HEK293T (cell line): Measurements from ENCODE around the gene BMPR1B.

Experiments
- ARNT ChIP-seq: fragments of 450-650 bp; IDR thresholded peaks from 2 replicates; pipeline ENCODE4 v1.6.1; 2017; ENCODE audit warnings: mild to moderate bottlenecking
- BHLHE40 ChIP-seq: fragments of 450-650 bp; IDR thresholded peaks from 2 replicates; pipeline ENCODE4 v1.6.1; 2016; ENCODE audit warnings: mild to moderate bottlenecking, moderate library complexity, borderline replicate concordance
- CTBP1 ChIP-seq: fragments of 450-650 bp; IDR thresholded peaks from 2 replicates; pipeline ENCODE4 v1.6.1; 2016; ENCODE audit warnings: borderline replicate concordance
- ELF4 ChIP-seq: fragments of 450-650 bp; IDR thresholded peaks from 2 replicates; pipeline ENCODE4 v1.6.1; 2017; ENCODE audit warnings: antibody characterized with exemption
- FOXK2 ChIP-seq: fragments of 450-650 bp; IDR thresholded peaks from 2 replicates; pipeline ENCODE4 v1.6.1; 2016; ENCODE audit warnings: mild to moderate bottlenecking
- NFRKB ChIP-seq: fragments of 450-650 bp; IDR thresholded peaks from 2 replicates; pipeline ENCODE4 v1.6.1; 2016; ENCODE audit warnings: mild to moderate bottlenecking, moderate library complexity
- SP1 ChIP-seq: fragments of 450-650 bp; IDR thresholded peaks from 2 replicates; pipeline ENCODE4 v1.6.1; 2017
- TARDBP ChIP-seq: fragments of 450-650 bp; IDR thresholded peaks from 2 replicates; pipeline ENCODE4 v1.6.1; 2016
- ZNF384 ChIP-seq: fragments of 450-650 bp; IDR thresholded peaks from 2 replicates; pipeline ENCODE4 v1.6.1; 2016

- TF ChIP-seq BHLHE40 (no peak), ELF4 (no peak), TARDBP (no peak), FOXK2 (no peak), CTBP1 (no peak), ZNF384 (no peak), NFRKB (no peak), SP1 (no peak), ARNT (no peak)
These were observed 281.0 kb downstream of the BMPR1B start for GRCh38 chr4:95038791-95039190.
